HepG2 (cell line): ENCODE results near the gene NEK5. TPM values are rescaled to one million over a fixed set of nuclear protein-coding genes. Genes with fewer than 3 reads are reported as not detected.

Source experiments
- BATF2 ChIP-seq: sonication (generic); formaldehyde crosslinking; IDR thresholded peaks from 2 replicates; pipeline ENCODE4 v1.8.0; 2022; ENCODE audit warnings: mild to moderate bottlenecking, missing genetic modification reagents, moderate library complexity
- BRCA1 ChIP-seq: sonication (generic); formaldehyde crosslinking; IDR thresholded peaks from 2 replicates; pipeline ENCODE4 v1.4.0; 2020; ENCODE audit warnings: missing genetic modification reagents
- CBFB ChIP-seq: sonication (generic); formaldehyde crosslinking; IDR thresholded peaks from 2 replicates; pipeline ENCODE4 v1.4.0; 2020; ENCODE audit warnings: missing genetic modification reagents
- ELF3 ChIP-seq: IDR thresholded peaks from 2 replicates; pipeline ENCODE4 v1.6.1; 2016; ENCODE audit warnings: missing genetic modification reagents, missing compliant biosample characterization
- KAT8 ChIP-seq: IDR thresholded peaks from 2 replicates; pipeline ENCODE4 v1.6.1; 2016; ENCODE audit warnings: missing genetic modification reagents, missing compliant biosample characterization
- KIAA2018 ChIP-seq: sonication (generic); formaldehyde crosslinking; IDR thresholded peaks from 2 replicates; pipeline ENCODE4 v1.5.0; 2020; ENCODE audit warnings: mild to moderate bottlenecking, missing genetic modification reagents, borderline replicate concordance
- MLX ChIP-seq: IDR thresholded peaks from 2 replicates; pipeline ENCODE4 v1.6.1; 2016
- MTF1 ChIP-seq: sonication (generic); formaldehyde crosslinking; IDR thresholded peaks from 2 replicates; pipeline ENCODE4 v1.5.0; 2020; ENCODE audit warnings: missing genetic modification reagents
- ONECUT2 ChIP-seq: sonication (generic); formaldehyde crosslinking; IDR thresholded peaks from 2 replicates; pipeline ENCODE4 v1.4.0; 2020; ENCODE audit warnings: missing genetic modification reagents
- PLSCR1 ChIP-seq: sonication (generic); formaldehyde crosslinking; IDR thresholded peaks from 2 replicates; pipeline ENCODE4 v1.5.0; 2020; ENCODE audit warnings: missing genetic modification reagents, mild to moderate bottlenecking, borderline replicate concordance
- ZBTB26 ChIP-seq: IDR thresholded peaks from 2 replicates; pipeline ENCODE4 v1.6.1; 2016; ENCODE audit warnings: missing compliant biosample characterization, missing genetic modification reagents, borderline replicate concordance
- ZNF17 ChIP-seq: sonication (generic); formaldehyde crosslinking; IDR thresholded peaks from 2 replicates; pipeline ENCODE4 v1.5.0; 2020; ENCODE audit warnings: mild to moderate bottlenecking, missing genetic modification reagents
- ZNF580 ChIP-seq: IDR thresholded peaks from 2 replicates; pipeline ENCODE4 v1.6.1; 2016; ENCODE audit warnings: low read depth, borderline replicate concordance
- polyA plus RNA-seq, 8 experiments: library from polyadenylated mRNA; depleted of rRNA in 3 of 8; stranded (reverse) in 7 of 8; unstranded in 1 of 8; fragments of >200 nt; fragmentation: Illumina TruSeq in 4 of 8; extraction: Trizol in 4 of 8; gene quantifications; 2 replicates each; pipeline versions ENCODE4 v1.2.1 to v1.2.3, GENCODE V29; 2011 to 2016; ENCODE audit warnings: low read depth in 4 of 8, missing spikeins in 1 of 8, mixed read lengths in 1 of 8; ENCODE audit not compliant: insufficient read depth in 1 of 8
- total RNA-seq, 5 experiments: library from RNA; depleted of rRNA; stranded (reverse); fragments of >200 nt; fragmentation: Illumina TruSeq; extraction: Trizol; gene quantifications; 2 replicates each; pipeline ENCODE4 v1.2.3, GENCODE V29; 2016; ENCODE audit warnings: low read depth in 1 of 5
- TF ChIP-seq, protein P1 (sequence below): sonication (generic); formaldehyde crosslinking; IDR thresholded peaks from 2 replicates; pipeline ENCODE4 v1.8.0; 2022; ENCODE audit warnings: mild to moderate bottlenecking, missing genetic modification reagents

NEK5 gene
- total and polyA plus RNA-seq, 2 of the 13 experiments (the other 11 are each of a cell fraction or from before 2014, with no cell fraction given), result 0.12 to 0.22 TPM

GRCh38 chr13:52159159-52159982 is 30.5 kb upstream of the NEK5 start, which contains the start of gene NEK3 (continued):
- TF ChIP-seq, protein P1, sequence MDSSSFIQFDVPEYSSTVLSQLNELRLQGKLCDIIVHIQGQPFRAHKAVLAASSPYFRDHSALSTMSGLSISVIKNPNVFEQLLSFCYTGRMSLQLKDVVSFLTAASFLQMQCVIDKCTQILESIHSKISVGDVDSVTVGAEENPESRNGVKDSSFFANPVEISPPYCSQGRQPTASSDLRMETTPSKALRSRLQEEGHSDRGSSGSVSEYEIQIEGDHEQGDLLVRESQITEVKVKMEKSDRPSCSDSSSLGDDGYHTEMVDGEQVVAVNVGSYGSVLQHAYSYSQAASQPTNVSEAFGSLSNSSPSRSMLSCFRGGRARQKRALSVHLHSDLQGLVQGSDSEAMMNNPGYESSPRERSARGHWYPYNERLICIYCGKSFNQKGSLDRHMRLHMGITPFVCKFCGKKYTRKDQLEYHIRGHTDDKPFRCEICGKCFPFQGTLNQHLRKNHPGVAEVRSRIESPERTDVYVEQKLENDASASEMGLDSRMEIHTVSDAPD (CRISPR knock-in tag), result peak; percentile 63; the same call in 1 of the 2 replicates
- peak; percentile 36; the same call in 1 of the 2 replicates for TF ChIP-seq ZNF580
- peak; percentile 61; the same call in 1 of the 2 replicates for TF ChIP-seq ELF3 (CRISPR knock-in tag)
- TF ChIP-seq ZBTB26 (CRISPR knock-in tag), result peak; percentile 43; the same call in 1 of the 2 replicates
- TF ChIP-seq PLSCR1 (CRISPR knock-in tag), result 0 out of 2 replicates have a peak, but pooled peaks have one; percentile 67
- TF ChIP-seq BRCA1 (CRISPR knock-in tag), result peak; percentile 94; the same call in 1 of the 2 replicates
- TF ChIP-seq BATF2, result peak; percentile 88; the same call in 1 of the 2 replicates
- peak; percentile 81 for TF ChIP-seq MTF1 (CRISPR knock-in tag)
- TF ChIP-seq MLX, result no peak
- 0 out of 2 replicates have a peak, but pooled peaks have one; percentile 64 for TF ChIP-seq ZNF17 (CRISPR knock-in tag)
- TF ChIP-seq KAT8 (CRISPR knock-in tag), result peak; percentile 61; the same call in 1 of the 2 replicates
- 0 out of 2 replicates have a peak, but pooled peaks have one; percentile 19 for TF ChIP-seq ONECUT2 (CRISPR knock-in tag)
- no peak; the same call in 1 of the 2 replicates for TF ChIP-seq KIAA2018 (CRISPR knock-in tag)
- peak; percentile 73; the same call in 1 of the 2 replicates for TF ChIP-seq CBFB
